ENCODE measurements around the gene CHCHD1. TPM values are rescaled to one million over a fixed set of nuclear protein-coding genes. Genes with fewer than 3 reads are reported as not detected.

CHCHD1 gene
- total RNA-seq (10 to 100 TPM; 27.9 to 31.3 TPM), polyA plus RNA-seq (ENCODE audit: insufficient read depth, low read depth, low replicate concordance) (37.4 TPM)
- long read RNA-seq, donor 1, transcript CHCHD1-201 (3 exons, 835 nt): major isoform, 45 of 100 reads
- long read RNA-seq, donor 1, partial matches to known transcripts: 52 of 100 reads
- long read RNA-seq, donor 1, other reads (novel, unspliced or antisense): 0 of 100 reads
- long read RNA-seq, donor 2, transcript CHCHD1-201 (3 exons, 835 nt): major isoform, 32 of 67 reads
- long read RNA-seq, donor 2, partial matches to known transcripts: 33 of 67 reads
- long read RNA-seq, donor 2, other reads (novel, unspliced or antisense): 0 of 67 reads

DNA sequence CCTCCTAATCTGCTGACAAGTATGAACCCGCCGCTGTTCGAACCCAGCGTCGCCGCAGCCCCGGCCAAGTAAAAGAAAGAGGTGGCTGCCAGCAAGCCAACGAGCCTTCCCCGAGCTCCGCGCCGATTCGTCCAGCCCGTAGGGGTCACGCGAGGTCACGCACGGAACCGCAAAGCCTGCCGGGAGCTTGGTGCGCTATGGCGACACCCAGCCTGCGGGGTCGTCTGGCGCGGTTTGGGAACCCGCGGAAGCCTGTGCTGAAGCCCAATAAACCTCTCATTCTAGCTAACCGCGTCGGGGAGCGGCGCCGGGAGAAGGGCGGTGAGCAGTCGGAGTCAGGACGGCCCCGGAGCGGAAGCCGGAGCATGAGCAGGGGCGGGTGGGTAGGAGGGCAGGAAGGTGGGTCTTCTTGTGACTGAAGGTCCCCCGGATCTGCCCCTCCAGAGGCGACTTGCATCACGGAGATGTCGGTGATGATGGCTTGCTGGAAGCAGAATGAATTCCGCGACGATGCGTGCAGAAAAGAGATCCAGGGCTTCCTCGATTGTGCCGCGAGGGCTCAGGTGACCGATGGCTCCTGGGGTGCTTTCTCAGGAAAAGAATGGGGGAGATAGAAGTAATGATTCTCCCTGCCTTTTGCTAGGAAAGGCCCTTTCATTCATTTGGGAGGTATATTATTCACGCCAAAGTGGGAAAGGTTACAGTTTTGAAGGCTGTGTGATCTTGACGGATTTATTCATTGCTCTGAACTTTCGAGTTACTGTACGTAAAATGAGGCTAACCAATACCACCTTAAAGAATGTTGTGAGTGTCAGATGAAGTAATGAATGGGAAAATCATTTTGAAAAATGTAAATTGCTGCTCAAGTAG, at the start of gene CHCHD1:
CHCHD1 (plus strand) TSS at position 170 of the 870 bp plus-strand sequence; CDS start at position 198, 28 bp downstream.
- peaks cover 20% of the 10 kb centered on the region for H3K4me1 ChIP-seq
- no peaks in the 10 kb centered on the region for H3K27me3 ChIP-seq
- peak within 1 kb of the TSS; percentile 87 to 97 for H3K4me3 ChIP-seq
- H3K27ac ChIP-seq: peak within 1 kb of the TSS; percentile 87 to 94
- intact Hi-C loops (cut with DNase I; ENCODE audit: low total_unique reads): no loop called here
- 0 to 1% methylated on average over 33 to 57 of the region's 57 CpGs for WGBS, 2 donors
- H3K9me3 ChIP-seq: no peaks in the 10 kb centered on the region
- TF ChIP-seq POLR2A (IDR thresholded peaks at IDR 0.05): no peak
- TF ChIP-seq, protein P1, sequence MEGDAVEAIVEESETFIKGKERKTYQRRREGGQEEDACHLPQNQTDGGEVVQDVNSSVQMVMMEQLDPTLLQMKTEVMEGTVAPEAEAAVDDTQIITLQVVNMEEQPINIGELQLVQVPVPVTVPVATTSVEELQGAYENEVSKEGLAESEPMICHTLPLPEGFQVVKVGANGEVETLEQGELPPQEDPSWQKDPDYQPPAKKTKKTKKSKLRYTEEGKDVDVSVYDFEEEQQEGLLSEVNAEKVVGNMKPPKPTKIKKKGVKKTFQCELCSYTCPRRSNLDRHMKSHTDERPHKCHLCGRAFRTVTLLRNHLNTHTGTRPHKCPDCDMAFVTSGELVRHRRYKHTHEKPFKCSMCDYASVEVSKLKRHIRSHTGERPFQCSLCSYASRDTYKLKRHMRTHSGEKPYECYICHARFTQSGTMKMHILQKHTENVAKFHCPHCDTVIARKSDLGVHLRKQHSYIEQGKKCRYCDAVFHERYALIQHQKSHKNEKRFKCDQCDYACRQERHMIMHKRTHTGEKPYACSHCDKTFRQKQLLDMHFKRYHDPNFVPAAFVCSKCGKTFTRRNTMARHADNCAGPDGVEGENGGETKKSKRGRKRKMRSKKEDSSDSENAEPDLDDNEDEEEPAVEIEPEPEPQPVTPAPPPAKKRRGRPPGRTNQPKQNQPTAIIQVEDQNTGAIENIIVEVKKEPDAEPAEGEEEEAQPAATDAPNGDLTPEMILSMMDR (IDR thresholded peaks at IDR 0.05): no peak
- peak; percentile 94 for DNase-seq
- no peaks in the 10 kb centered on the region for H3K36me3 ChIP-seq (ENCODE audit: low read depth, missing control alignments)

DNA sequence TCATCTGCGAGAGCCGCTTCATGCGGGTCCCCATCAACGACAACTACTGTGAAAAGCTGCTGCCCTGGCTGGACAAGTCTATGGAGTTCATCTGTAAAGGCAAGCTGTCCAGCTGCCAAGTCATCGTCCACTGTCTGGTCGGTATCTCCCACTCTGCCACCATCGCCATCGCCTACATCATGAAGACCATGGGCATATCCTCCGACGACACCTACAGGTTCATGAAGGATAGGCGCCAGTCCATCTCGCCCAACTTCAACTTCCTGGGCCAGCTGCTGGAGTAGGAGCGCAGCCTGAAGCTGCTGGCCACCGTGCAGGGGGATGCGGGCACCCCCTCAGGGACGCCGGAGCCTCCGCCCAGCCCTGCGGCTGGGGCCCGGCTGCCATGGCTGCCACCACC, 49.4 kb upstream of the CHCHD1 start:
- no peak for DNase-seq
- no peak overlapping the region for H3K27ac ChIP-seq
- TF ChIP-seq POLR2A (IDR thresholded peaks at IDR 0.05): no peak
- TF ChIP-seq, protein P1 (IDR thresholded peaks at IDR 0.05): no peak
- peak overlapping the region in 1 of 2 donors; percentile 11 for H3K4me3 ChIP-seq
- 63 to 76% methylated on average over 8 to 13 of the region's 20 CpGs for WGBS, 2 donors
- no peaks in the 10 kb centered on the region for H3K9me3 ChIP-seq
- intact Hi-C loops (cut with DNase I; ENCODE audit: low total_unique reads): no loop called here
- no peaks in the 10 kb centered on the region for H3K36me3 ChIP-seq (ENCODE audit: low read depth, missing control alignments)
- no peaks in the 10 kb centered on the region for H3K4me1 ChIP-seq
- no peaks in the 10 kb centered on the region for H3K27me3 ChIP-seq

DNA sequence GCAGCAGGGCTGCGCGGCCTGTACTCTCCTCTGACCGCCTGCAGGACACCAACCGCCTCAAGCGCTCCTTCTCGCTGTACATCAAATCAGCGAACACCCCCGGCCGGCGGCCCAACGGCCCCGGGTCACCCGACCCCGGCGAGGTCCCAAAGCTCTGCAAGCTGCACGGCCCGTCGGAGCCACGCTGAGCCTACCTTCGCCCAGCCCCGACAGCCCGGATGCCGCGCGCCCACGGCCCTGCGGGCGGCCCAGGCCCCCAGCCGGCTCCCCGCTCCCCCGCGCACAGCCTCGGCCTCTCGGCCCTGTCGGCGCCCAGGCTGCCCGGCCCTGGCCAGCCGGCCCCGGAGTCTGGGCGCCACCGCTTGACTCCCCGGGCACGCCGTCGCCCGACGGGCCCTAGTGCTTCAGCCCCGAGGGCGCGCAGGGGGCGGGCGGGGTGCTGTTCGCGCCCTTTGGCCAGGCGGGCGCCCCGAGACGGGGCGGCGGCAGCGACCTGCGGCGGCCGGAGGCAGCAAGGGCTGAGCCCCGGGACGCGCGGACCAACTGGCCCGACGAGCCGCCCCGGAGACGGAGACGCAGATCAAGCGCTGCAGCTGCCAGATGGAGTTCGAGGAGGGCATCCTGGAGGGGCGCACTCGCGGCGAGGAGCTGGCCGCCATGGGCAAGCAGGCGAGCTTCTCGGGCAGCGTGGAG, 48.8 kb upstream of the CHCHD1 start:
- no peak for DNase-seq
- no peaks in the 10 kb centered on the region for H3K9me3 ChIP-seq
- no peaks in the 10 kb centered on the region for H3K27me3 ChIP-seq
- TF ChIP-seq, protein P1 (IDR thresholded peaks at IDR 0.05): no peak
- TF ChIP-seq POLR2A (IDR thresholded peaks at IDR 0.05): no peak
- no peak overlapping the region for H3K27ac ChIP-seq
- WGBS, 2 donors: 50 to 63% methylated on average over 44 to 72 of the region's 84 CpGs
- intact Hi-C loops (cut with DNase I; ENCODE audit: low total_unique reads): no loop called here
- H3K4me3 ChIP-seq: peak overlapping the region in 1 of 2 donors; percentile 25
- H3K4me1 ChIP-seq: no peaks in the 10 kb centered on the region
- no peaks in the 10 kb centered on the region for H3K36me3 ChIP-seq (ENCODE audit: low read depth, missing control alignments)

DNA sequence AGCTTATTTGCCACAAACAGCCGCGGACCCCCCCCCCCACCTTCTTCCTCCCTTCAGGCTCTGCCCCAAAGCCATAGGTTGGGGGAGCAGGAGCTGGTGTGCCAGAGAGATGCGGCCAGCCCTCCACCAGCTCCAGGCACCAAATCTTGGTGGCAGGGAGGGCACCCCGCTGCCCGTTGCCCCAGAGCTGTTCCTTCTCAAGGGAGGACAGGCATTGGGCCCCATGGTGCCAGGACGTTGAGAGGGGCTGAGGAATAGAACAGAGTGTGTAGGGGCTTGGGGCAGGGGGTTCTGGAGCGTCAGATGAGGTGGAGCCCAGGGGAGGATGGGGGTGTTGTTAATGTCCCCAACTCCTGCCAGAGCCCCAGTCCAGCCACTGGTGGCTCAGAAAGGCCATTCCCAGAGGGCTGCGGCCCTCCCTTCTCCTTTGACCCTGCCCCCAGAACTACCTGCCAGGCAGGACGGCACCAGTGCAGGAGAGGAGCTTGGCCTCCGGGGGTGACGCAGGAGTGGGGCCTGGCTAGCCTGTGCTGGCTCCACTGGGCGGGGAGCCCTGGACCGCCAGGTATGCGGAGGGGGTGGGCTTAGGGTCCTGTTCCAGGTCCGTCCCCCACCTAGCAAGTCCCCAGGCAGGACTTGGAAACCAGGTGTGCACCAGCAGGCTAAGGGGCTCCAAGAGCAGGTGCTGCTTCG, 47.7 kb upstream of the CHCHD1 start:
- WGBS, 2 donors: 70 to 78% methylated on average over 8 to 16 of the region's 16 CpGs
- Histone ChIP-seq H3K27ac (no peak overlapping the region), H3K4me1 (no peaks in the 10 kb centered on the region), H3K36me3 (ENCODE audit: low read depth, missing control alignments) (no peaks in the 10 kb centered on the region), H3K9me3 (no peaks in the 10 kb centered on the region), H3K4me3 (no peak overlapping the region), H3K27me3 (no peaks in the 10 kb centered on the region)
- DNase-seq: no peak
- intact Hi-C loops (cut with DNase I; ENCODE audit: low total_unique reads): no loop called here
- TF ChIP-seq, protein P1 (IDR thresholded peaks at IDR 0.05): no peak
- no peak for TF ChIP-seq POLR2A (IDR thresholded peaks at IDR 0.05)
